Ovary (tissue), 3 donors: ENCODE results near the gene NABP1.

Experiments used
- CTCF ChIP-seq, 3 donors: fragments of 450-650 bp in 2 of 3; fragments of 200-600 bp in 1 of 3; IDR thresholded peaks; one replicate each; pipeline versions ENCODE4 v1.5.1 to v1.8.0; 2016 to 2022; ENCODE audit warnings: antibody characterized with exemption in 3 of 3, mild to moderate bottlenecking in 1 of 3
- POLR2A ChIP-seq: fragments of 450-650 bp; IDR thresholded peaks from one replicate; pipeline ENCODE4 v1.6.1; 2017; ENCODE audit warnings: antibody characterized with exemption, mild to moderate bottlenecking, moderate library complexity
- donor health status: DM: no; HTN: no; CAD: no.

- TF ChIP-seq POLR2A: no peak
- TF ChIP-seq CTCF (IDR thresholded peaks at IDR 0.05): no peak
Observed at GRCh38 chr2:191666732-191667131, 11.2 kb upstream of the NABP1 start.
